GM12878 (cell line): ENCODE measurements around the gene ZSCAN20. TPM values are rescaled to one million over a fixed set of nuclear protein-coding genes. Genes with fewer than 3 reads are reported as not detected.

Experiments
- BRCA1 ChIP-seq: IDR thresholded peaks from 2 replicates; pipeline ENCODE4 v1.6.1; 2011; ENCODE audit warnings: low read depth, low read length, improper control_type of control experiment
- CHD2 ChIP-seq: IDR thresholded peaks from 2 replicates; pipeline ENCODE4 v1.6.1; 2011; ENCODE audit warnings: low read depth, low read length, improper control_type of control experiment, borderline replicate concordance
- CHD4 ChIP-seq: fragments of 200-600 bp; sonication (generic); IDR thresholded peaks from 2 replicates; pipeline ENCODE4 v1.6.1; 2016; ENCODE audit warnings: mild to moderate bottlenecking
- CREM ChIP-seq: IDR thresholded peaks from 2 replicates; pipeline ENCODE4 v1.6.1; 2014; ENCODE audit warnings: antibody characterized with exemption, low read depth
- EGR1 ChIP-seq, 2 experiments: IDR thresholded peaks; 1 replicate in 1 of 2; 2 replicates in 1 of 2; pipeline ENCODE4 v1.6.1; 2011 to 2012; ENCODE audit warnings: low read depth in 2 of 2, low read length in 2 of 2, borderline replicate concordance in 1 of 2, mild to moderate bottlenecking in 1 of 2, moderate library complexity in 1 of 2
- IKZF1 ChIP-seq: fragments of 450-650 bp; conservative IDR thresholded peaks from 2 replicates; pipeline ENCODE4 v1.6.1; 2017; ENCODE audit warnings: antibody characterized with exemption, mild to moderate bottlenecking
- IRF3 ChIP-seq: fragments of 450-650 bp; IDR thresholded peaks from 2 replicates; pipeline ENCODE4 v1.6.1; 2014; ENCODE audit warnings: mild to moderate bottlenecking
- JUNB ChIP-seq: IDR thresholded peaks from 2 replicates; pipeline ENCODE4 v1.6.1; 2016; ENCODE audit warnings: antibody characterized with exemption, mild to moderate bottlenecking
- MTA2 ChIP-seq: fragments of 450-650 bp; IDR thresholded peaks from 2 replicates; pipeline ENCODE4 v1.6.1; 2016; ENCODE audit warnings: low read depth, mild to moderate bottlenecking, moderate library complexity
- NBN ChIP-seq: fragments of 450-650 bp; IDR thresholded peaks from 2 replicates; pipeline ENCODE4 v1.6.1; 2016
- POLR2AphosphoS5 ChIP-seq: IDR thresholded peaks from 2 replicates; pipeline ENCODE4 v1.6.1; 2011; ENCODE audit warnings: mild to moderate bottlenecking, low read length, inconsistent platforms
- SIN3A ChIP-seq: IDR thresholded peaks from 2 replicates; pipeline ENCODE4 v1.6.1; 2012; ENCODE audit warnings: low read depth, low read length, improper control_type of control experiment
- SMC3 ChIP-seq: IDR thresholded peaks from 2 replicates; pipeline ENCODE4 v1.6.1; 2011; ENCODE audit warnings: low read length, improper control_type of control experiment, borderline replicate concordance
- SP1 ChIP-seq: IDR thresholded peaks from one replicate; pipeline ENCODE4 v1.6.1; 2011; ENCODE audit warnings: low read depth, low read length
- ZBED1 ChIP-seq: IDR thresholded peaks from 2 replicates; pipeline ENCODE4 v1.6.1; 2016; ENCODE audit warnings: borderline replicate concordance
- ZBTB11 ChIP-seq: fragments of 450-650 bp; formaldehyde crosslinking; IDR thresholded peaks from 2 replicates; pipeline ENCODE4 v1.5.0; 2022; ENCODE audit warnings: mild to moderate bottlenecking, missing genetic modification characterization
- ZBTB33 ChIP-seq: fragments of 450-650 bp; IDR thresholded peaks from 2 replicates; pipeline ENCODE4 v1.6.1; 2017; ENCODE audit warnings: mild to moderate bottlenecking
- ZNF687 ChIP-seq: fragments of 450-650 bp; IDR thresholded peaks from 2 replicates; pipeline ENCODE4 v1.6.1; 2017; ENCODE audit warnings: mild to moderate bottlenecking, moderate library complexity
- polyA plus RNA-seq, 11 experiments: library from polyadenylated mRNA; depleted of rRNA in 4 of 11; unstranded in 6 of 11; stranded (reverse) in 5 of 11; fragments of >200 nt; fragmentation: Nextera tagmentation in 4 of 11; fragmentation: Illumina TruSeq in 1 of 11; extraction: Ambion mirVana in 4 of 11; extraction: Trizol in 1 of 11; gene quantifications; 1 replicate in 1 of 11; 2 replicates in 10 of 11; pipeline versions ENCODE4 v1.2.1 to v1.2.3, GENCODE V29; 2011 to 2016; ENCODE audit warnings: inconsistent platforms in 2 of 11, missing spikeins in 2 of 11, low read depth in 1 of 11
- total RNA-seq, 4 experiments: library from RNA; depleted of rRNA in 3 of 4; stranded (reverse); fragments of >200 nt in 3 of 4; fragmentation: Illumina TruSeq in 1 of 4; extraction: Trizol in 1 of 4; gene quantifications; 2 replicates each; pipeline versions ENCODE4 v1.2.1 to v1.2.3, GENCODE V29; 2013 to 2021

Gene ZSCAN20
- total and polyA plus RNA-seq, 10 of the 15 experiments (the other 5 are each of a cell fraction or from before 2014, with no cell fraction given) = 0.35 to 5.1 (median 2.4) TPM

GRCh38 chr1:33460947-33461629, 11.4 kb upstream of the ZSCAN20 start (continued):
- TF ChIP-seq ZNF687 (no peak; the same call in 1 of the 2 replicates), MTA2 (peak; percentile 95), NBN (peak; percentile 76), IRF3 (no peak), SP1 (peak; percentile 44), SMC3 (no peak), CHD4 (no peak), CREM (peak; percentile 79), JUNB (peak; percentile 47; the same call in 1 of the 2 replicates), CHD2 (no peak), BRCA1 (no peak), ZBTB11 (CRISPR knock-in tag) (no peak), EGR1 (IDR thresholded peaks at IDR 0.05; ENCODE audit: borderline replicate concordance in 1 of 2, low read depth in 2 of 2, low read length in 2 of 2) (peak in 1 of 2 experiments; percentile 56; a peak in 2 of 3 replicates), IKZF1 (peak; percentile 99), ZBED1 (peak; percentile 56; the same call in 1 of the 2 replicates), ZBTB33 (no peak), POLR2AphosphoS5 (peak; percentile 53; the same call in 1 of the 2 replicates), SIN3A (no peak)
